SK-N-SH (cell line): ENCODE data around the gene CCDC106. TPM values are rescaled to one million over a fixed set of nuclear protein-coding genes. Genes with fewer than 3 reads are reported as not detected.

Experiments used
- CTCF ChIA-PET: fragments of 300-600, 350-600 bp; formaldehyde crosslinking; extraction: SDS; loops from one replicate; lab custom pipeline; 2021; lab: Yijun Ruan, JAX
- POLR2A ChIA-PET: fragments of 350-600 bp; sonication (Branson Sonifier 250); formaldehyde crosslinking; extraction: SDS; loops from one replicate; lab custom pipeline; 2020; ENCODE audit warnings: antibody characterized with exemption, inconsistent platforms; lab: Yijun Ruan, JAX
- DNase-seq: peaks from one replicate; pipeline ENCODE4 v3.0.0; 2012
- H2AFZ ChIP-seq: fragments of 200-600 bp; sonication (generic); 2 replicates; pipeline ENCODE4 v1.8.1; 2016; ENCODE audit warnings: antibody characterized with exemption, mild to moderate bottlenecking, low read depth
- H3F3A ChIP-seq: fragments of 200-600 bp; sonication (generic); replicated peaks from 2 replicates; pipeline ENCODE3; 2016; ENCODE audit warnings: antibody characterized with exemption, mild to moderate bottlenecking; ENCODE audit not compliant: insufficient read depth
- H3K27ac ChIP-seq, 2 experiments: fragments of 200-500 bp in 1 of 2; fragments of 200-600 bp in 1 of 2; sonication (Bioruptor generic) in 1 of 2; sonication (generic), shearing (Covaris generic) in 1 of 2; 2 replicates each; pipeline versions ENCODE4 v1.5.1 to v1.6.1; 2014 to 2016; ENCODE audit warnings: low read depth in 2 of 2, inconsistent platforms in 1 of 2, low read length in 1 of 2, mild to moderate bottlenecking in 1 of 2, mixed read lengths in 1 of 2
- H3K27me3 ChIP-seq: fragments of 200-600 bp; sonication (generic), shearing (Covaris generic); 2 replicates; pipeline ENCODE4 v1.6.1; 2016; ENCODE audit warnings: mixed run types; ENCODE audit not compliant: insufficient read depth
- H3K36me3 ChIP-seq, 2 experiments: fragments of 200-500 bp in 1 of 2; fragments of 200-600 bp in 1 of 2; sonication (Bioruptor generic) in 1 of 2; sonication (generic) in 1 of 2; replicated peaks in 1 of 2; 2 replicates each; pipeline versions ENCODE3 to v1.5.1; 2014 to 2016; ENCODE audit warnings: low read length in 1 of 2, mild to moderate bottlenecking in 1 of 2; ENCODE audit not compliant: insufficient read depth in 2 of 2, control insufficient read depth in 1 of 2
- H3K4me1 ChIP-seq, 2 experiments: fragments of 200-500 bp in 1 of 2; fragments of 200-600 bp in 1 of 2; sonication (Bioruptor generic) in 1 of 2; sonication (generic), shearing (Covaris generic) in 1 of 2; 2 replicates each; pipeline versions ENCODE4 v1.5.1 to v1.6.1; 2014 to 2016; ENCODE audit warnings: low read depth in 1 of 2, low read length in 1 of 2, mixed run types in 1 of 2; ENCODE audit not compliant: insufficient read depth in 2 of 2, control insufficient read depth in 1 of 2
- H3K4me2 ChIP-seq: fragments of 200-600 bp; sonication (generic), shearing (Covaris generic); 2 replicates; pipeline ENCODE4 v1.6.1; 2017; ENCODE audit warnings: mixed run types
- H3K4me3 ChIP-seq, 2 experiments: fragments of 200-500 bp in 1 of 2; fragments of 200-600 bp in 1 of 2; sonication (Bioruptor generic) in 1 of 2; sonication (generic), shearing (Covaris generic) in 1 of 2; 2 replicates each; pipeline versions ENCODE4 v1.5.1 to v1.8.1; 2014 to 2016; ENCODE audit warnings: low read depth in 2 of 2, inconsistent platforms in 1 of 2, low read length in 1 of 2, mild to moderate bottlenecking in 1 of 2, mixed read lengths in 1 of 2, moderate library complexity in 1 of 2
- H3K79me2 ChIP-seq: fragments of 200-600 bp; sonication (generic); 2 replicates; pipeline ENCODE4 v1.8.1; 2017; ENCODE audit warnings: mild to moderate bottlenecking; ENCODE audit not compliant: insufficient read depth
- H3K9ac ChIP-seq: fragments of 200-600 bp; sonication (generic); 2 replicates; pipeline ENCODE4 v1.6.1; 2017; ENCODE audit warnings: mixed run types
- H3K9me2 ChIP-seq: fragments of 200-600 bp; sonication (generic); 2 replicates; pipeline ENCODE4 v1.6.1; 2017; ENCODE audit warnings: mixed run types
- H3K9me3 ChIP-seq: fragments of 200-600 bp; sonication (generic); 2 replicates; pipeline ENCODE4 v1.6.1; 2017; ENCODE audit warnings: mixed run types, mild to moderate bottlenecking, moderate library complexity
- H4K20me1 ChIP-seq: fragments of 200-600 bp; sonication (generic); 2 replicates; pipeline ENCODE4 v1.6.1; 2017; ENCODE audit warnings: mild to moderate bottlenecking, mixed run types; ENCODE audit not compliant: insufficient read depth
- ELF1 ChIP-seq: IDR thresholded peaks from 2 replicates; pipeline ENCODE4 v1.4.0; 2012
- EZH2phosphoT487 ChIP-seq: fragments of 200-600 bp; sonication (generic); IDR thresholded peaks from 2 replicates; pipeline ENCODE4 v1.6.1; 2017; ENCODE audit warnings: low read depth, mixed run types, mild to moderate bottlenecking, antibody characterized with exemption, moderate library complexity, borderline replicate concordance
- FOSL2 ChIP-seq: IDR thresholded peaks from 2 replicates; pipeline ENCODE4 v1.4.0; 2012; ENCODE audit warnings: low read depth, mild to moderate bottlenecking, moderate library complexity, borderline replicate concordance
- GABPA ChIP-seq: IDR thresholded peaks from 2 replicates; pipeline ENCODE4 v1.4.0; 2012; ENCODE audit warnings: low read depth, mild to moderate bottlenecking
- GATA2 ChIP-seq: sonication (generic); formaldehyde crosslinking; IDR thresholded peaks from 2 replicates; pipeline ENCODE4 v1.5.0; 2020; ENCODE audit warnings: mild to moderate bottlenecking, missing genetic modification reagents
- JUND ChIP-seq: IDR thresholded peaks from 2 replicates; pipeline ENCODE4 v1.4.0; 2012
- MEF2A ChIP-seq: IDR thresholded peaks from 2 replicates; pipeline ENCODE4 v1.4.0; 2012; ENCODE audit warnings: low read depth, borderline replicate concordance
- RCOR1 ChIP-seq: fragments of 150-350 bp; IDR thresholded peaks from 2 replicates; pipeline ENCODE4 v1.6.1; 2017; ENCODE audit warnings: antibody characterized with exemption, low read length
- RFX5 ChIP-seq: IDR thresholded peaks from 2 replicates; pipeline ENCODE4 v1.6.1; 2012; ENCODE audit warnings: mild to moderate bottlenecking, improper control_type of control experiment, low read length
- RXRA ChIP-seq: IDR thresholded peaks from 2 replicates; pipeline ENCODE4 v1.4.0; 2012; ENCODE audit warnings: low read depth, mild to moderate bottlenecking, borderline replicate concordance
- WGBS: methylation state at CpG from one replicate; pipeline ENCODE4 v1.1.6; 2017; ENCODE audit warnings: low lambda C conversion rate; 5-methylcytosine and 5-hydroxymethylcytosine counted together
- polyA plus RNA-seq, 3 experiments: library from polyadenylated mRNA; depleted of rRNA; stranded (reverse); fragments of >200 nt; gene quantifications; 2 replicates each; pipeline ENCODE4 v1.2.3, GENCODE V29; 2012
- TF ChIP-seq, protein P1 (sequence below): fragments of 150-350 bp; IDR thresholded peaks from 2 replicates; pipeline ENCODE4 v1.6.1; 2017; ENCODE audit warnings: antibody characterized with exemption, low read length, low read depth, borderline replicate concordance
- TF ChIP-seq, protein P2 (sequence below): IDR thresholded peaks from 2 replicates; pipeline ENCODE4 v1.6.1; 2012; ENCODE audit warnings: mild to moderate bottlenecking, low read depth, low read length, moderate library complexity
- TF ChIP-seq, protein P3 (sequence below): fragments of 150-350 bp; IDR thresholded peaks from 2 replicates; pipeline ENCODE4 v1.6.1; 2016; ENCODE audit warnings: mild to moderate bottlenecking, low read depth, low read length
- TF ChIP-seq, protein P4 (sequence below): IDR thresholded peaks from 2 replicates; pipeline ENCODE4; 2012
- TF ChIP-seq, protein P5 (sequence below): IDR thresholded peaks from 2 replicates; pipeline ENCODE4 v1.4.0; 2012; ENCODE audit warnings: low read depth

CCDC106 gene
- polyA plus RNA-seq, 1 of the 3 experiments (the other 2 are of a cell fraction), result 27.1 TPM

DNA sequence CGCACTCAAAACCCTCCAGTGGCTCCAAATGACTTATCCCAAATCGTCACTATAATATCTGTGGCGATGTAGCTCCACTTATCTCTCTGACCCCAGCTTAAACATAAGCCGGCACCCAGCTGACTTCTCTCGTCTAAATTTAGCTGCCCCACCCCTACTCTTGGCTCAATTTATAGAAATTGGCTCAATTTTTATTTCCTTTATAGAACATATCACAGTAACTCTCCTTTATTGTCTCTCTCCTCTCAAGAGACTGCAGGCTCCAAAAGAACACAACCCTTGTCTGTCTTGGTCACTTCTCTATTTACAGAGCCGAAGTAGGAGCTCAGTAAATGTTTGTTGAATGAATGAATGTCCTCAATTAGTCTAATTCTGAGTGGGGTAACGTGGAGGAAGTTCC is 24.5 kb upstream of the CCDC106 start:
- Histone ChIP-seq H3K27me3 (no peaks in the 10 kb centered on the region), H3K4me2 (peak overlapping the region; percentile 29; the same call in 1 of the 2 replicates), H3K9me2 (no peaks in the 10 kb centered on the region), H2AFZ (no peak overlapping the region), H4K20me1 (no peaks in the 10 kb centered on the region), H3K79me2 (peaks cover 11% of the 10 kb centered on the region; the same call in 1 of the 2 replicates), H3K9me3 (no peaks in the 10 kb centered on the region), H3K36me3 (peaks cover 0 to 3% of the 10 kb centered on the region in 2 experiments), H3K27ac (no peak overlapping the region), H3K4me3 (peak overlapping the region; percentile 33 to 36; a peak in 2 of 4 replicates), H3K4me1 (peaks cover 0 to 2% of the 10 kb centered on the region in 2 experiments; a peak in 1 of 4 replicates), H3F3A (peaks cover 12% of the 10 kb centered on the region), H3K9ac (no peak overlapping the region)
- DNase-seq, result no peak
- ChIA-PET POLR2A (interaction anchor here (0.6 to 1.3 kb wide), 2 partner anchors 24 to 50 kb away, joined by 3 to 7 read pairs; partner anchors contain the start of genes FIZ1 and ZNF524), CTCF (interaction anchor here (0.7 to 4.7 kb wide), 6 partner anchors 10 to 322 kb away, joined by 3 to 30 read pairs (median 7); partner anchors contain the start of gene ZNF865)
- TF ChIP-seq RXRA (no peak), JUND (no peak), FOSL2 (no peak), ELF1 (no peak), RCOR1 (no peak), EZH2phosphoT487 (no peak), GABPA (no peak), MEF2A (no peak), RFX5 (no peak), GATA2 (no peak)
- TF ChIP-seq, protein P1, sequence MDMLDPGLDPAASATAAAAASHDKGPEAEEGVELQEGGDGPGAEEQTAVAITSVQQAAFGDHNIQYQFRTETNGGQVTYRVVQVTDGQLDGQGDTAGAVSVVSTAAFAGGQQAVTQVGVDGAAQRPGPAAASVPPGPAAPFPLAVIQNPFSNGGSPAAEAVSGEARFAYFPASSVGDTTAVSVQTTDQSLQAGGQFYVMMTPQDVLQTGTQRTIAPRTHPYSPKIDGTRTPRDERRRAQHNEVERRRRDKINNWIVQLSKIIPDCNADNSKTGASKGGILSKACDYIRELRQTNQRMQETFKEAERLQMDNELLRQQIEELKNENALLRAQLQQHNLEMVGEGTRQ, result no peak
- TF ChIP-seq, protein P2, sequence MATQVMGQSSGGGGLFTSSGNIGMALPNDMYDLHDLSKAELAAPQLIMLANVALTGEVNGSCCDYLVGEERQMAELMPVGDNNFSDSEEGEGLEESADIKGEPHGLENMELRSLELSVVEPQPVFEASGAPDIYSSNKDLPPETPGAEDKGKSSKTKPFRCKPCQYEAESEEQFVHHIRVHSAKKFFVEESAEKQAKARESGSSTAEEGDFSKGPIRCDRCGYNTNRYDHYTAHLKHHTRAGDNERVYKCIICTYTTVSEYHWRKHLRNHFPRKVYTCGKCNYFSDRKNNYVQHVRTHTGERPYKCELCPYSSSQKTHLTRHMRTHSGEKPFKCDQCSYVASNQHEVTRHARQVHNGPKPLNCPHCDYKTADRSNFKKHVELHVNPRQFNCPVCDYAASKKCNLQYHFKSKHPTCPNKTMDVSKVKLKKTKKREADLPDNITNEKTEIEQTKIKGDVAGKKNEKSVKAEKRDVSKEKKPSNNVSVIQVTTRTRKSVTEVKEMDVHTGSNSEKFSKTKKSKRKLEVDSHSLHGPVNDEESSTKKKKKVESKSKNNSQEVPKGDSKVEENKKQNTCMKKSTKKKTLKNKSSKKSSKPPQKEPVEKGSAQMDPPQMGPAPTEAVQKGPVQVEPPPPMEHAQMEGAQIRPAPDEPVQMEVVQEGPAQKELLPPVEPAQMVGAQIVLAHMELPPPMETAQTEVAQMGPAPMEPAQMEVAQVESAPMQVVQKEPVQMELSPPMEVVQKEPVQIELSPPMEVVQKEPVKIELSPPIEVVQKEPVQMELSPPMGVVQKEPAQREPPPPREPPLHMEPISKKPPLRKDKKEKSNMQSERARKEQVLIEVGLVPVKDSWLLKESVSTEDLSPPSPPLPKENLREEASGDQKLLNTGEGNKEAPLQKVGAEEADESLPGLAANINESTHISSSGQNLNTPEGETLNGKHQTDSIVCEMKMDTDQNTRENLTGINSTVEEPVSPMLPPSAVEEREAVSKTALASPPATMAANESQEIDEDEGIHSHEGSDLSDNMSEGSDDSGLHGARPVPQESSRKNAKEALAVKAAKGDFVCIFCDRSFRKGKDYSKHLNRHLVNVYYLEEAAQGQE, result no peak
- TF ChIP-seq, protein P3, sequence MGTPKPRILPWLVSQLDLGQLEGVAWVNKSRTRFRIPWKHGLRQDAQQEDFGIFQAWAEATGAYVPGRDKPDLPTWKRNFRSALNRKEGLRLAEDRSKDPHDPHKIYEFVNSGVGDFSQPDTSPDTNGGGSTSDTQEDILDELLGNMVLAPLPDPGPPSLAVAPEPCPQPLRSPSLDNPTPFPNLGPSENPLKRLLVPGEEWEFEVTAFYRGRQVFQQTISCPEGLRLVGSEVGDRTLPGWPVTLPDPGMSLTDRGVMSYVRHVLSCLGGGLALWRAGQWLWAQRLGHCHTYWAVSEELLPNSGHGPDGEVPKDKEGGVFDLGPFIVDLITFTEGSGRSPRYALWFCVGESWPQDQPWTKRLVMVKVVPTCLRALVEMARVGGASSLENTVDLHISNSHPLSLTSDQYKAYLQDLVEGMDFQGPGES, result no peak
- TF ChIP-seq, protein P4, sequence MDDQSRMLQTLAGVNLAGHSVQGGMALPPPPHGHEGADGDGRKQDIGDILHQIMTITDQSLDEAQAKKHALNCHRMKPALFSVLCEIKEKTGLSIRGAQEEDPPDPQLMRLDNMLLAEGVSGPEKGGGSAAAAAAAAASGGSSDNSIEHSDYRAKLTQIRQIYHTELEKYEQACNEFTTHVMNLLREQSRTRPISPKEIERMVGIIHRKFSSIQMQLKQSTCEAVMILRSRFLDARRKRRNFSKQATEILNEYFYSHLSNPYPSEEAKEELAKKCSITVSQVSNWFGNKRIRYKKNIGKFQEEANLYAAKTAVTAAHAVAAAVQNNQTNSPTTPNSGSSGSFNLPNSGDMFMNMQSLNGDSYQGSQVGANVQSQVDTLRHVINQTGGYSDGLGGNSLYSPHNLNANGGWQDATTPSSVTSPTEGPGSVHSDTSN, result no peak
- TF ChIP-seq, protein P5, sequence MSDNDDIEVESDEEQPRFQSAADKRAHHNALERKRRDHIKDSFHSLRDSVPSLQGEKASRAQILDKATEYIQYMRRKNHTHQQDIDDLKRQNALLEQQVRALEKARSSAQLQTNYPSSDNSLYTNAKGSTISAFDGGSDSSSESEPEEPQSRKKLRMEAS, result no peak
- 80% methylated on average over 7 of the region's 7 CpGs for WGBS
